HCT116 (cell line): ENCODE results near the gene PURB. TPM values are rescaled to one million over a fixed set of nuclear protein-coding genes. Genes with fewer than 3 reads are reported as not detected.
"Not testable (repeated sequence)": the region's sequence is repeated elsewhere in the genome, so short reads cannot be mapped to it uniquely, and the experiment has no call there.

Experiments
- ATAC-seq: fragments of 200-7000 bp; cut with Tn5 transposase; 2 replicates; pipeline ENCODE4 v1.9.1; 2020; ENCODE audit warnings: mild to moderate bottlenecking, moderate library complexity
- BruUV-seq: library from RNA; stranded (reverse); fragments of 400-500 nt; replicated peaks from 2 replicates; lab custom pipeline; 2021; lab: Mats Ljungman, UMichigan
- CTCF ChIA-PET: fragments of 300-600 bp; sonication (Branson Sonifier 250); formaldehyde crosslinking; loops from one replicate; lab custom pipeline; 2021; ENCODE audit warnings: antibody characterized with exemption; lab: Charles Lee
- POLR2A ChIA-PET: fragments of 300-600, 350-600 bp; sonication (Branson Sonifier 250); formaldehyde crosslinking; loops from one replicate; lab custom pipeline; 2021; ENCODE audit warnings: antibody characterized with exemption; lab: Charles Lee
- RAD21 ChIA-PET, 2 experiments: fragments of 300-600 bp; sonication (Branson Sonifier 250); formaldehyde crosslinking; loops; one replicate each; lab custom pipeline; 2023; ENCODE audit warnings: low total read pairs in 2 of 2; ENCODE audit not compliant: uncharacterized antibody in 2 of 2, unreplicated experiment in 2 of 2, low non-redundant PET in 1 of 2; lab: Charles Lee
- DNase-seq: peaks from one replicate; pipeline ENCODE4 v3.0.0-alpha.2; 2010; ENCODE audit warnings: low read depth, low spot score
- H2AFZ ChIP-seq: fragments of 200-600 bp; shearing (Covaris generic), sonication (generic); 2 replicates; pipeline ENCODE4 v1.6.1; 2017; ENCODE audit warnings: low read depth, mixed run types, mixed read lengths, antibody characterized with exemption, low read length; ENCODE audit not compliant: poor library complexity, severe bottlenecking
- H3K27ac ChIP-seq: 2 replicates; pipeline ENCODE4 v1.5.1; 2012; ENCODE audit warnings: low read depth, low read length
- H3K27me3 ChIP-seq: fragments of 200-600 bp; sonication (generic); 2 replicates; pipeline ENCODE4 v1.6.1; 2016; ENCODE audit warnings: mixed run types, low read length, mixed read lengths; ENCODE audit not compliant: insufficient read depth
- H3K36me3 ChIP-seq, 2 experiments: fragments of 200-500 bp in 1 of 2; fragments of 200-600 bp in 1 of 2; sonication (Bioruptor generic) in 1 of 2; sonication (generic) in 1 of 2; 2 replicates each; pipeline versions ENCODE4 v1.5.1 to v1.6.1; 2014 to 2016; ENCODE audit warnings: low read length in 2 of 2, inconsistent platforms in 1 of 2, mixed read lengths in 1 of 2, mixed run types in 1 of 2; ENCODE audit not compliant: insufficient read depth in 2 of 2, control insufficient read depth in 1 of 2
- H3K4me1 ChIP-seq, 2 experiments: fragments of 200-600 bp in 1 of 2; sonication (generic) in 1 of 2; 2 replicates each; pipeline versions ENCODE4 v1.5.1 to v1.6.1; 2012 to 2017; ENCODE audit warnings: low read length in 2 of 2, inconsistent platforms in 1 of 2, mild to moderate bottlenecking in 1 of 2, mixed read lengths in 1 of 2, mixed run types in 1 of 2, moderate library complexity in 1 of 2; ENCODE audit not compliant: insufficient read depth in 2 of 2, control insufficient read depth in 1 of 2
- H3K4me2 ChIP-seq: fragments of 200-600 bp; sonication (generic); 2 replicates; pipeline ENCODE4 v1.6.1; 2017; ENCODE audit warnings: mixed run types, low read length, mixed read lengths
- H3K4me3 ChIP-seq, 2 experiments: fragments of 200-600 bp in 1 of 2; sonication (generic) in 1 of 2; replicated peaks in 1 of 2; 2 replicates each; pipeline ENCODE4 v1.5.1; 2011 to 2016; ENCODE audit warnings: low read length in 2 of 2, control low read depth in 1 of 2, low read depth in 1 of 2, mild to moderate bottlenecking in 1 of 2, mixed read lengths in 1 of 2, mixed run types in 1 of 2
- H3K79me2 ChIP-seq: fragments of 200-600 bp; sonication (generic); 2 replicates; pipeline ENCODE4 v1.6.1; 2017; ENCODE audit warnings: mild to moderate bottlenecking, mixed run types, low read length, moderate library complexity, mixed read lengths; ENCODE audit not compliant: insufficient read depth
- H3K9ac ChIP-seq: fragments of 200-600 bp; sonication (generic); 2 replicates; pipeline ENCODE4 v1.6.1; 2016; ENCODE audit warnings: low read length, mixed read lengths
- H3K9me2 ChIP-seq: fragments of 200-600 bp; sonication (generic), shearing (Covaris generic); 2 replicates; pipeline ENCODE4 v1.6.1; 2017; ENCODE audit warnings: mixed run types, mild to moderate bottlenecking, moderate library complexity; ENCODE audit not compliant: insufficient read depth
- H3K9me3 ChIP-seq, 2 experiments: fragments of 200-500 bp in 1 of 2; fragments of 200-600 bp in 1 of 2; sonication (Bioruptor generic) in 1 of 2; sonication (generic) in 1 of 2; 2 replicates each; pipeline ENCODE4 v1.6.1; 2014 to 2017; ENCODE audit warnings: low read length in 2 of 2, mixed read lengths in 2 of 2, inconsistent platforms in 1 of 2, low read depth in 1 of 2, mild to moderate bottlenecking in 1 of 2, mixed run types in 1 of 2, moderate library complexity in 1 of 2; ENCODE audit not compliant: control insufficient read depth in 1 of 2, insufficient read depth in 1 of 2
- H4K20me1 ChIP-seq: fragments of 200-600 bp; sonication (generic), shearing (Covaris generic); 2 replicates; pipeline ENCODE4 v1.6.1; 2017; ENCODE audit warnings: mixed run types, mild to moderate bottlenecking, moderate library complexity; ENCODE audit not compliant: insufficient read depth
- EGR1 ChIP-seq: IDR thresholded peaks from 2 replicates; pipeline ENCODE4 v1.6.1; 2012; ENCODE audit warnings: low read depth
- ZBTB33 ChIP-seq: IDR thresholded peaks from 2 replicates; pipeline ENCODE4 v1.6.1; 2011; ENCODE audit warnings: mild to moderate bottlenecking, low read length, moderate library complexity; ENCODE audit not compliant: insufficient replicate concordance; ENCODE audit errors: extremely low read depth
- ZFX ChIP-seq: fragments of 450-650 bp; IDR thresholded peaks from 2 replicates; pipeline ENCODE4 v1.6.1; 2017
- intact Hi-C: fragments of 100-400 bp; cut with micrococcal nuclease; formaldehyde crosslinking; loops from 2 replicates; pipeline ENCODE4 v1.10.0; 2022
- total RNA-seq: library from RNA; stranded (reverse); gene quantifications from one replicate; pipeline ENCODE4 v1.2.1, GENCODE V29; 2021; ENCODE audit not compliant: unreplicated experiment

PURB gene
- total RNA-seq, 1 experiment from 2014 or later, result 13.2 TPM

- TF ChIP-seq ZBTB33 (no peak), ZFX (no peak), EGR1 (no peak)
These were observed 12.5 kb downstream of the PURB start (continued) for GRCh38 chr7:44872787-44873186.

- POLR2A ChIA-PET, result interaction anchor here (1.7 kb wide), 1 partner anchor 10 kb away, joined by 4 read pairs; no protein-coding TSS in a partner anchor
- H4K20me1 ChIP-seq, H3K9ac ChIP-seq, BruUV-seq, H2AFZ ChIP-seq, H3K27me3 ChIP-seq, H3K36me3 ChIP-seq, H3K9me2 ChIP-seq, CTCF ChIA-PET, H3K4me3 ChIP-seq, H3K9me3 ChIP-seq, RAD21 ChIA-PET, DNase-seq, ATAC-seq, H3K4me2 ChIP-seq, H3K4me1 ChIP-seq, H3K79me2 ChIP-seq, H3K27ac ChIP-seq, intact Hi-C loops: not testable (repeated sequence)
These were observed 13.4 kb downstream of the PURB start for GRCh38 chr7:44871918-44872317.

GRCh38 chr7:44870780-44871179 is 14.6 kb downstream of the PURB start:
- DNase-seq, CTCF ChIA-PET, H3K4me3 ChIP-seq, intact Hi-C loops, H3K9me3 ChIP-seq, H3K9ac ChIP-seq, H3K4me1 ChIP-seq, POLR2A ChIA-PET, ATAC-seq, H3K36me3 ChIP-seq, H2AFZ ChIP-seq, RAD21 ChIA-PET, H4K20me1 ChIP-seq, H3K27me3 ChIP-seq, H3K9me2 ChIP-seq, H3K4me2 ChIP-seq, BruUV-seq, H3K27ac ChIP-seq, H3K79me2 ChIP-seq: not testable (repeated sequence)

- ATAC-seq, DNase-seq, intact Hi-C loops, H3K9me2 ChIP-seq, POLR2A ChIA-PET, H3K4me3 ChIP-seq, H3K9ac ChIP-seq, H2AFZ ChIP-seq, H3K79me2 ChIP-seq, CTCF ChIA-PET, BruUV-seq, RAD21 ChIA-PET, H3K27me3 ChIP-seq, H3K9me3 ChIP-seq, H3K27ac ChIP-seq, H4K20me1 ChIP-seq, H3K36me3 ChIP-seq, H3K4me2 ChIP-seq, H3K4me1 ChIP-seq: not testable (repeated sequence)
These were observed 15.0 kb downstream of the PURB start for GRCh38 chr7:44870336-44870735.
